ENCODE measurements around the gene NUDT8. TPM values are rescaled to one million over a fixed set of nuclear protein-coding genes. Genes with fewer than 3 reads are reported as not detected.

NUDT8 gene
- total and polyA plus RNA-seq, 2 experiments from 2014 or later = 5.0 to 15.1 TPM

- H3K27ac Mint-ChIP-seq = no peak overlapping the region
Measured at GRCh38 chr11:67613960-67614715, 15.6 kb downstream of the NUDT8 start.

More at GRCh38 chr11:67613960-67614715, 15.6 kb downstream of the NUDT8 start:
- Mint-ChIP-seq H3K27me3 (ENCODE audit: insufficient read depth, low read depth, poor library complexity) (peaks cover 45% of the 10 kb centered on the region), H3K36me3 (ENCODE audit: low read depth) (peaks cover 23% of the 10 kb centered on the region), H3K4me3 (peak overlapping the region; percentile 26; the same call in 1 of the 3 replicates), H3K4me1 (peaks cover 37% of the 10 kb centered on the region), H3K9me3 (no peaks in the 10 kb centered on the region; the same call in 1 of the 3 replicates)
- no peaks in the 10 kb centered on the region for H4K20me1 ChIP-seq (replicated peaks; ENCODE audit: insufficient read depth)
- TF ChIP-seq ZNF331 (CRISPR knock-in tag; IDR thresholded peaks at IDR 0.05; ENCODE audit: low read depth) = no peak
- no peak for TF ChIP-seq JUNB (IDR thresholded peaks at IDR 0.05; ENCODE audit: unreplicated experiment)
- peak; percentile 65 to 73 for TF ChIP-seq CTCF (conservative IDR thresholded peaks at IDR 0.05; ENCODE audit: low read depth in 2 of 2)
- no peak for TF ChIP-seq ETS1 (IDR thresholded peaks at IDR 0.05)
- TF ChIP-seq CREB1 (CRISPR knock-in tag; IDR thresholded peaks at IDR 0.05; ENCODE audit: low read depth) = no peak
- TF ChIP-seq, protein P1, sequence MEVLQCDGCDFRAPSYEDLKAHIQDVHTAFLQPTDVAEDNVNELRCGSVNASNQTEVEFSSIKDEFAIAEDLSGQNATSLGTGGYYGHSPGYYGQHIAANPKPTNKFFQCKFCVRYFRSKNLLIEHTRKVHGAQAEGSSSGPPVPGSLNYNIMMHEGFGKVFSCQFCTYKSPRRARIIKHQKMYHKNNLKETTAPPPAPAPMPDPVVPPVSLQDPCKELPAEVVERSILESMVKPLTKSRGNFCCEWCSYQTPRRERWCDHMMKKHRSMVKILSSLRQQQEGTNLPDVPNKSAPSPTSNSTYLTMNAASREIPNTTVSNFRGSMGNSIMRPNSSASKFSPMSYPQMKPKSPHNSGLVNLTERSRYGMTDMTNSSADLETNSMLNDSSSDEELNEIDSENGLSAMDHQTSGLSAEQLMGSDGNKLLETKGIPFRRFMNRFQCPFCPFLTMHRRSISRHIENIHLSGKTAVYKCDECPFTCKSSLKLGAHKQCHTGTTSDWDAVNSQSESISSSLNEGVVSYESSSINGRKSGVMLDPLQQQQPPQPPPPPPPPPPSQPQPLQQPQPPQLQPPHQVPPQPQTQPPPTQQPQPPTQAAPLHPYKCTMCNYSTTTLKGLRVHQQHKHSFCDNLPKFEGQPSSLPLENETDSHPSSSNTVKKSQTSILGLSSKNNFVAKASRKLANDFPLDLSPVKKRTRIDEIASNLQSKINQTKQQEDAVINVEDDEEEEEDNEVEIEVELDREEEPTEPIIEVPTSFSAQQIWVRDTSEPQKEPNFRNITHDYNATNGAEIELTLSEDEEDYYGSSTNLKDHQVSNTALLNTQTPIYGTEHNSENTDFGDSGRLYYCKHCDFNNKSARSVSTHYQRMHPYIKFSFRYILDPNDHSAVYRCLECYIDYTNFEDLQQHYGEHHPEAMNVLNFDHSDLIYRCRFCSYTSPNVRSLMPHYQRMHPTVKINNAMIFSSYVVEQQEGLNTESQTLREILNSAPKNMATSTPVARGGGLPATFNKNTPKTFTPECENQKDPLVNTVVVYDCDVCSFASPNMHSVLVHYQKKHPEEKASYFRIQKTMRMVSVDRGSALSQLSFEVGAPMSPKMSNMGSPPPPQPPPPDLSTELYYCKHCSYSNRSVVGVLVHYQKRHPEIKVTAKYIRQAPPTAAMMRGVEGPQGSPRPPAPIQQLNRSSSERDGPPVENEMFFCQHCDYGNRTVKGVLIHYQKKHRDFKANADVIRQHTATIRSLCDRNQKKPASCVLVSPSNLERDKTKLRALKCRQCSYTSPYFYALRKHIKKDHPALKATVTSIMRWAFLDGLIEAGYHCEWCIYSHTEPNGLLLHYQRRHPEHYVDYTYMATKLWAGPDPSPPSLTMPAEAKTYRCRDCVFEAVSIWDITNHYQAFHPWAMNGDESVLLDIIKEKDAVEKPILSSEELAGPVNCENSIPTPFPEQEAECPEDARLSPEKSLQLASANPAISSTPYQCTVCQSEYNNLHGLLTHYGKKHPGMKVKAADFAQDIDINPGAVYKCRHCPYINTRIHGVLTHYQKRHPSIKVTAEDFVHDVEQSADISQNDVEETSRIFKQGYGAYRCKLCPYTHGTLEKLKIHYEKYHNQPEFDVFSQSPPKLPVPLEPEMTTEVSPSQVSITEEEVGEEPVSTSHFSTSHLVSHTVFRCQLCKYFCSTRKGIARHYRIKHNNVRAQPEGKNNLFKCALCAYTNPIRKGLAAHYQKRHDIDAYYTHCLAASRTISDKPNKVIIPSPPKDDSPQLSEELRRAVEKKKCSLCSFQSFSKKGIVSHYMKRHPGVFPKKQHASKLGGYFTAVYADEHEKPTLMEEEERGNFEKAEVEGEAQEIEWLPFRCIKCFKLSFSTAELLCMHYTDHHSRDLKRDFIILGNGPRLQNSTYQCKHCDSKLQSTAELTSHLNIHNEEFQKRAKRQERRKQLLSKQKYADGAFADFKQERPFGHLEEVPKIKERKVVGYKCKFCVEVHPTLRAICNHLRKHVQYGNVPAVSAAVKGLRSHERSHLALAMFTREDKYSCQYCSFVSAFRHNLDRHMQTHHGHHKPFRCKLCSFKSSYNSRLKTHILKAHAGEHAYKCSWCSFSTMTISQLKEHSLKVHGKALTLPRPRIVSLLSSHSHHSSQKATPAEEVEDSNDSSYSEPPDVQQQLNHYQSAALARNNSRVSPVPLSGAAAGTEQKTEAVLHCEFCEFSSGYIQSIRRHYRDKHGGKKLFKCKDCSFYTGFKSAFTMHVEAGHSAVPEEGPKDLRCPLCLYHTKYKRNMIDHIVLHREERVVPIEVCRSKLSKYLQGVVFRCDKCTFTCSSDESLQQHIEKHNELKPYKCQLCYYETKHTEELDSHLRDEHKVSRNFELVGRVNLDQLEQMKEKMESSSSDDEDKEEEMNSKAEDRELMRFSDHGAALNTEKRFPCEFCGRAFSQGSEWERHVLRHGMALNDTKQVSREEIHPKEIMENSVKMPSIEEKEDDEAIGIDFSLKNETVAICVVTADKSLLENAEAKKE (CRISPR knock-in tag; IDR thresholded peaks at IDR 0.05) = no peak
- H3K36me3 ChIP-seq (ENCODE audit: insufficient read depth) = no peaks in the 10 kb centered on the region
- ATAC-seq = peak; percentile 54
- H3F3A ChIP-seq (replicated peaks; ENCODE audit: low read depth) = peaks cover 3% of the 10 kb centered on the region; the same call in 1 of the 2 replicates
- H3K27ac ChIP-seq (ENCODE audit: low read depth) = no peak overlapping the region
- peak overlapping the region; percentile 65 for H3K4me2 ChIP-seq
- H3K4me1 ChIP-seq (ENCODE audit: insufficient read depth) = peaks cover 32% of the 10 kb centered on the region
- H3K9me2 ChIP-seq (ENCODE audit: insufficient read depth) = no peaks in the 10 kb centered on the region
- peaks cover 37% of the 10 kb centered on the region for H3K27me3 ChIP-seq (ENCODE audit: insufficient read depth)
- peak overlapping the region; percentile 41 for H3K4me3 ChIP-seq
- peak; percentile 87 for DNase-seq (ENCODE audit: low spot score)
- no peaks in the 10 kb centered on the region for H3K79me2 ChIP-seq (replicated peaks; ENCODE audit: insufficient read depth)
- no peak overlapping the region for H2AFZ ChIP-seq

Data from GM23338 (cell line).